ENCODE results near the gene COL10A1.

The COL10A1 gene

DNA sequence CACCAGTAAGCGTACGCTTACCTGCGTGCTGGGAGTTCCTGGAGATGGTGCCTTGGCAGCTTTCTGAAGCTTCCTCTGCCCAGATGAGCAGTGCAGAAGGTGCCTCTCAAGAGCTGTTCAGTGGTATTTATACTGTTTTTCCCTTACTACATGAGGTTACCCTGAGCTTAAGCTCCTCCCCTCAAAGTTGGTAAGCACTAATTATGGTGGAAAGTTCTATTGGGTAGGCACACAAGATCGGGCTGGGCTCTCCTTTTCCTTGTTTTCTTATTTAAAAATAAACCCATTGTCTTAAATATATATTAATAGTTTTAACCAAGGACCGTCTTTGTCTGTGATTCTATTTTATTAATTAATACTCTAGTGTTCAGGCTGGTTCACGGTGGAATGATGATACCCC is at the start of gene COL10A1:
TSS of gene COL10A1 (minus strand) at position 101 of the 400 bp plus-strand sequence. CDS start 640 bp downstream, outside the sequence.
- no peak for DNase-seq (ENCODE audit: low spot score)

DNA sequence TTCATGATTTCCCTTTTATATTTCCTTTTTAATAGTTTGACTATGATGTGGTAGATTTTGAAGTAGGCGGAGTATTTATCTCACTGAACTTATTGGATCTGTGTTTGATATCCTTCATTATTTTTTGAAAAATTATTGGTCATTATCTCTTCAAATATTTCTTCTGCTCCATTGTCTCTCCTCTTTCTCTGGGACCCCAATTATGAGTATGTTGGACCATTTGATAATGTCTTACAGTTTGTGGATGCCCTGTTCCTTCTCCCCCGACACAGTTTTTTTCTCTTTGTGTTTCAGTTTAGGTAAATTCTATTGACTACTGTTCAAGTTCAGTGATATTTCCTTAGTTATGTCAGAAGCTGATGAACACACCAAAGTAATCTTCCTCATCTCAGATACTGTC is 49.4 kb upstream of the COL10A1 start:
- DNase-seq (ENCODE audit: low spot score): no peak

DNA sequence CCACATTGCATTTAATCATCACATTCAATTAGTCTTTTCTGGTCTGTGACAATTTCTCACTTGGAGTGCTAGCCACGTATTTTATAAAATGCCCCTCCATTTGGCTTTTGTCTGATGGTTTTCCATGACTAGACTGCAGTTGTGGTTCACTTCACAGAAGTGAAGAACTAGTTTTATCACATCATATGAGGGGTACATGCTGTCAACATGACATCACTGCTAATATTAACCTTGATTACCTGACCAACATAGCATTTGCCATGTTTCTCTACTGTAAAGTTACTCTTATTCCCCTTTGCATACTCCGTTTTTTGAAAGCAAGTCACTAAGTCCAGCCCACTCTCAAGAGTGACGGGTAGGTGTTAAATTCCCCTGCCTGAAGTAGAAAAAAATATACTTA is 48.0 kb upstream of the COL10A1 start:
- DNase-seq (ENCODE audit: low spot score): no peak

DNA sequence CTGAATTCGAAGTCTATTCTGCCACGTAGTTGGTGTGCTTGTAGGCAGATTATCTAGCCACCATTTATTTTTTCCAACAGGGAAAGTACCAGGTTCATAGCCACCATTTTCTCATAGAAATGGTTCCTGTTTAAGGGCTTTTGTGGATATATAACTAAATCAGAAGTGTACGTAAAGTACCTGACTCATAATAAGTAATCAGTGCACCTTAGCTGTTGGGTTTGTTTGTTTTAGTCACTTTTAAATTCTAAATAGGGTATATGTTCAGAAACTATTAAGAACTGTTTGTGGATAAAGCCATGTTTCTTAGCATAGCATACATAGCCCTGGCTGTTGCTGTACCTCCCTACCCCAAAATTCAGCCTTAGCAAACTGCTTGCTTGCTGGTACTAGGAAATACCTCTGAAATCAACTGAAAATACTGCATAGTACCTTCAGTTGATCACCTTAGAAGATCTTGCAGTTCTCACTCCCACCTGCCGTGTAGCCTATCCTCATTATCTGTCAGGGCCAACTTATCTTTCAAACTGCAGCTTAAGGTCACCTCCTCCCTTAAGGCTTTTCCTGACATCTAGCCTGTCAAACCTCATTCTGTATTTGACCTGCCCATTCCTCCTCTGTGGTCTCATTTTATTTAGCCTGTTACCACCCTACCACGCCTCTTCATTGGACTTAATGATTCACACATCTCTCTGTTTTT is 44.6 kb upstream of the COL10A1 start:
- no peak for DNase-seq (ENCODE audit: low spot score)

DNA sequence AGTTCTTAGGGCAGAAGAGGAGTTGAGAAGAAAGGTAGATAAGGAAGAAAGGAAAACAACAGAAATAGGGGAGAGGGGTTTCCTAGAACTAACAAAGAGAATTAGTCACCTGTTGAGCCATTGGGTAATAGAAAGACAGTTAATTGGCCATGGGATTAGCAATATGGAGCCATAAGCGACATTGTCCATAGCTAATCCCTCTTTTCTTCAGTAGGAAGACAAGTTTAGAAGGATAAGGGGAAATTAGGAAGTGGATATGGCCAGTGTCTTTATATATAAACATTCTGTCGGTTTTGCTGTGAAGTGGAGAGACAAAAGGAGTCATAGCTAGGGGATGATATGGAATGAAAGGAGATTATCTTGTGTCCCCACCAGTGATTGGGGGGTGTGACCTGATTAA is 43.9 kb upstream of the COL10A1 start:
- no peak for DNase-seq (ENCODE audit: low spot score)

DNA sequence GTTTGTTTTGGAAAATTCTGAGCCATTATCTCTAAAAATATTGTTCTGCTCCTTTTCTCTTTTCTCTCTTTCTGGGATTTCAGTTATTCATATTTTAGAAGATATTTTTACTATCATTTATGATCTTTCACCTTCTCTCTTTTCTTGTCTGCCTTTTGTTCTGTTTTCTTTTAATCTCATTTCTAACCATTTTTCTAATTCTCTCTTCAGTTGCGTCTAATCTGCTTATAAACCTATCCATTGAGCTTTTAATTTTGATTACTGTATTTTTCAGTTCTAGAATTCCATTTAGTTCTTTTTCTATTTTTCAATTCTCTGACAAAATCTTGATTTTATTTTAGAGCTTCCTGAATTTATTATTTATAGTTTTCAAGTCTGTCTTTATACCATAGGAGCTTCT is 42.2 kb upstream of the COL10A1 start:
- no peak for DNase-seq (ENCODE audit: low spot score)

DNA sequence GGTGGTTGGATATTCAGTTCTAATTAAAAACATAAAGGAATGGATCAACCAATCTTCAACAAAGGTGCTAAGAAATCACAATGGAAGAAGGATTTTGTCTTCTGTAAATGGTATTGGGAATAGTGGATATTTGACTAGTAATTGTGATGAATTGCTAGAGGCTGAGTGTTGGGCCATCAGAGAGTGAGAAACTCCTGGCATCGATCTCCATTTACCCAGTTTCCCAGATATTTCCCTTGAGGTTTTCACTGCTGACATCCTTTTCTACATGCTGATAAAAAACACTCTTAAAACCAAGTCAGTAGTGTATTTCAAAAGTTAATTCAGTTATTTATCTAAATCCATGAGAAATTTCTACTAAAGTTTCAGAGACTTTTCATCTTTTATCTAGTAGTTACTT is 40.4 kb upstream of the COL10A1 start:
- DNase-seq (ENCODE audit: low spot score): no peak

DNA sequence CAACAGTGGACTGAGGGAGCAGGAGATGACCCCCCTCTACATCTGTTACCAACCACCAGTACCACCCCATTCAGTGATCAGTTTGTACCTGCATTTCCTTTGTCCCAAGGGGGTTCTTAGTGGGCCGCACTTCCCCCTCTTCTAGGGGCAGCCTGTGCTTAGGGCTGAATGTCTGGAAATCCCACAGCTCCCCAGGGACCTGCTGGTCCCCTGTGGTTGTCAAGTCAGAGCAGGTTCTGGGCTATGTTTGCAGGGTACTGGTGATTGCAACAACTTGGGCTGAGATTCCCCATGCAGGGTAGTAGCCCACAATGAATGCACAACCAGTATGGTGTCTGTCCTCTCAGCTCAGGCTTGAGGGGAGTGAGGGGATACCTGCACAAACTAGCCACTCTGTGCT is 39.7 kb upstream of the COL10A1 start:
- no peak for DNase-seq (ENCODE audit: low spot score)

DNA sequence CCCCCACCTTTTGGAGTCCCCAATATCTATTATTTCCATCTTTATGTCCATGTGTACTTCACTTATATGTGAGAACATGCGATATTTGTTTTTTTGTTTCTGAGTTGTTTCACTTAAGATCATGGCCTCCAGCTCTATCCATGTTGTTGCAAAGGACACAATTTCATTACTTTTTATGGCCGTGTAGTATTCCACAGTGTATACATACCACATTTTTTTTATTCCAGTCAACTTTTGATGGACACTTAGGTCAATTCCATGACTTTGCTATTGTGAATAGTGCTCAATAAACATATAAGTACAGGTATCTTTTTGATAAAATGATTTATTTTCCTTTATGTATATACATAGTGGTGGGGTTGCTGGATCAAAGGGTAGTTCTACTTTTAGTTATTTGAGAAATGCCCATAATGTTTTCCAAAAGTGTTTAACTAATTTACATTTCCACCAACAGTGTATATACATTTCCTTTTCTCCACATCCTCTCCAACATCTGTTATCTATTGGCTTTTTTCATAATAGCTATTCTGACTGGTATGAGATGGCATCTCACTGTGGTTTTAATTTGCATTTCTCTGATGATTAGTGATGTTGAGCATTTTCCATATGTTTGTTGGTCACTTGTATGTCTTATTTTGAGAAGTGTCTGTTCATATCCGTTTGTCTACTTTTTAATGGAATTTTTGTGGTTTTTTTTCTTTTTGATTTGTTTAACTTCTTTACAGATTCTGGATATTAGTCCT is 34.0 kb upstream of the COL10A1 start:
- no peak for DNase-seq (ENCODE audit: low spot score)

DNA sequence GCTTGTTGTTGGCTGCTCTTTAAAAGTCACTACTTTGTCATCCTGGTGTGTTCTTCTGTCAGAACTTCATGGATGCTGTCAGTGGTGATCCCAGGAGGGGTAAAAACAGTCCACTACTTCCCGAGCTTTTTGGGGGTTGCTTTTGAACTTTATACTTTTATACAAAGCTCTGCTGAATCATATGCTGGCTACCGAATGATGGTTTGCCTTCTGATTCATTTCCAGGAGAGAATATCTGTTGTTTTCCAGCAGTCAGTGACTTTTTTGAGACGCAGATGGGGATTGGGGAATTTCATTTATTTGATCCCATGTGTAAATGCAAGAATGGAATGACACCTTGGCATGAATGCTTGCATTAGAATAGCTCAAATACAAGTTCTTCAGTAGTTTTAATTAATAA is 32.7 kb upstream of the COL10A1 start:
- DNase-seq (ENCODE audit: low spot score): no peak

DNA sequence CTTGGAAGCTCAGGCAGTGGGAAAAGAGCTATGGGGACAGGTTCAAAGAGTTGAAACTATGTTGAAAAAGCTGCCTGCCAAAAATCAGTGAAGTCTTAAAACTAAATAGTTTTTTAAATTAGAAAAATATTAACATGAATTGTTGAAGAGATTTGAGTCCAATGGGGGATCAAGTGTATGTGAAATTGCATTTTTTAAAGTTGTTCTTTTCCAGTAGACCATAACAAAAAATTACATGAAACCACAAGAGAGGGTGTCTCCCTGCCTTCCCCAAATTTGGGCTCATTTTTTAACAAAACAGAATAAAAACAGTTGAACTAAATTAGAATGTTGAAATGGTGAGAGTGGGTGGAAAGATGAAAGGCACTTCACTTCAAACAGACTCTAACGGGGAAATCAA is 31.5 kb upstream of the COL10A1 start:
- no peak for DNase-seq (ENCODE audit: low spot score)

DNA sequence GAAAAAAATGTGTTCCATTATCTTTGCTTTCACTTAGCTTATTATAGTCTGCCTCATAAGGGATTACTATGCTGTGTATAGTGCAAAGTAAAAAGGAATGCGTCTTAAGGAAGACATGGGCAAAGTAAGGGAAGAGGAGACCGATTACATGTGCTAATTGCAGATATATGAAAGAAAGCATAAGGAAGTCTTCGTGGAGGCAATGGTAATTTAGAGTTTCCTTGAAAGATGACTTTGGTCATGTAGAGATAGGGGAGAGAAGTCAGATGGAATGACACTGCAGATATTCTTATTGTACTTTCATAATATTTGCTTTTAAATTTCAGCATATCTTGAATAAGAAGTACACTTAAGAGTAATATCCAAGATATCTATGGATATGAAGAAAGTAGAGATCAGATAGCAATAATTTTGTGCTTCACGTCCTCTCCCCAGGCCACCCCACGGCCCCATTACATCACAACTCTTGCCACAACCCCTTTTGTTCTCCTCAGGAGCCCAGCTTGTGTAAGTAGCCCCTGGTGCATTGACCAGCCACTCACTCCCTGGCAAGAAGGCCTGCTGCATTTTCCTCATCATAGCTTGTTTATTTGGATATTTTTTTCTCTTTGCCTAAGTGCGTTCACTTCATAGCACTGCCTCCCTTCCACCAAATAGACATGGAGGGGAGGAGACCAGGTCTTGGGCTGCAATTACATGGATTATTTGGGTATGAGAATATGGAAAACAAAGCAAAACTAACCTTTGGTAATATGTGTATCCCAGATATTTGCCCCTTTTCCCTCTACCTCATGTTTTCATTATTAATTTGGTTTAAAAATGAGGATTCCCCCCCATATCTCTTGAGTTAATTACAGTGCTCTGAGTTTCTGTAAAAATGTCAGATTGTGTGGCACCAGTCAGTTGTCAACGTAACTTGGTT is 30.7 kb upstream of the COL10A1 start:
- no peak for DNase-seq (ENCODE audit: low spot score)

DNA sequence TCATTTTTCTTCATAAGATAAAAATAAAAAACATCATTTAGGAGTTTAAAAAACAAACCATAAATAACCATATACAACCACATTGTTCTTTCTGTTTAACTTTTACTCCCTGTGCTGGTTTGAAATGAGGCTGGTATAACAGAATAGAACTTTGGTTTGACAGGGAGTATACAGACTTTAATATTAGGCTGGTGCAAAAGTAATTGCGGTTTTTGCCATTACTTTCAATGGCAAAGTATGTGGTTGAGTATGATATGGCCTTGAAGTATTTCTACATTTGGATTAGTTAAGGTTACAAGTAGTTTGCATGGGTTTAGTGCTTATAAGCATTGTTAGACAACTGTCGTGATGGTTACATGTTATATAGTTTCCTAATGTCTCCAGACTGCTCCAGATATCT is 29.0 kb upstream of the COL10A1 start:
- no peak for DNase-seq (ENCODE audit: low spot score)

DNA sequence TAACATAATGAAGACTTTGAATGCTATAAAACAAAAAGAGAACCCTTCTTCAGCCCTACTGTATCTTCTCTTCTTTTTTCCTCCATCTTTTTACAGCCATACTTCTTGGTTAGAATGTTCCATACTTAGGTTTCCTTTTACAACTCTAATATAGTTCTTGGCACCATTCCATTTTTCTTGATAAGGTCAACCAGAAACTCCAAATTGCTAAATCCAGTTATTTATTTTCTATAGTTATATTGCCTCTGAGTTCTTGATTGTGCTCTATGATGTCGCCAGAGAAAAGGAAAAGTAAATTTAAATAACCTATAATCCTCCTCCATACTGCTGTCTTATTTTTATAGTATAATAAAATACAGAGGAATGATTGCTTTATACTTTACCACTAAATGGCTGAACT is 26.7 kb upstream of the COL10A1 start:
- DNase-seq (ENCODE audit: low spot score): no peak

DNA sequence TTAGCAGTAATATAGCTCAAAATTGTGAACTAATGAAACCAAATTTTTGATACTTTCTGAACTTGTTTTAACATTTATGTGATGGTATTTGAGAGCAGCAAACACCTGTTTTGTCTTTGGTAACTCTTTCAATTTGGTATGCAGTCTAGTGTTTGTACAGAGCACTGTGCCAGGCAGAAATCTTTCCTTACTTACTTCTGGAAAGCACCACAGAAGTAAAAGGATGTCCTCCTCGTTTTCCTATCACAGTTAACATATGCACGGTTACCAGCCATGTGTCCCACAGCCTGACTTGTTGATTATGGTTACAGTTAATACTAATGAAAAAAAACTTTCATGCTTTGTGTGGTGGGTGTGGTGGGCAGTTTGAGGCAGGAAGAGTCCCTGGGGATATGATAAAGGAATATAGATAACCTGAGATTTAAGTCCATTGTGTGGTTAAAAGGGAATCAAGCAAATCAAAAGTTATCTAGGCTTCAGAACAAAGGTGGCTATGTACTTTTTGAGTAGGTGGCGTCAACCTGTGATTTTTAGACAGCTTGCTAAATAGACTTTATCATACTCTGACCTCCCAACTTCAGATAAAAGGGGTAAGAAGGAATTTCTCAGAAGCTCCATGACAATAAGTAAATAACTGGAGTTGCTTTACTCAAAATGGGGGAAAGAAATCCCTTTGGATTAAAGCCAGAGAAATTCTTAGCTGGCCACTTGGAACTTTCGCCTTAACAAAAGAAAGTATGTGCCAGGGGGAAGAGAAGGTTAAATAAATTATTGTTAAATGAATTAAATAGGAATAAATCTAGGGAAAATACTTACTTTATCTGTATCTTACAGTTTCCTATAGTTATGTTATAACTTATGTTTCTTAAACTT is 20.1 kb upstream of the COL10A1 start:
- no peak for DNase-seq (ENCODE audit: low spot score)

DNA sequence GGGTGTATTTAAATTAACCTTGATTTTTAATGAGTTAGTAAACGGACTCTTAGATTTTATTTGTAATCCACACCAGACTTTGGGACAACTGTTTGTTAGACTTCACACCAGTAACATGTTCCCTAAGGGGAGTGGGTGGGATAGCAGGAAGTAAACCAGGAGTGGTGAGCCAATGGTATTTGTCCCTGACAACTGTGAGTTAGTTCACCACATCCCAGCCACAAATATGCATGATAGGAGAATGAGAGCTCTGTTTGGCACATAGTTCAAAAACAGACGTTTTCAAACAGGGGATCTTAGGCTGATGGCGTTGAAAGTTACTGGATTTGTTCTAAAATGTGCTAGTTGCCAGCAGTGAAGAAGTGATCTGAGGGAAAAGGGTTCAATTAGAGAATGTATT is 18.7 kb upstream of the COL10A1 start:
- DNase-seq (ENCODE audit: low spot score): no peak

DNA sequence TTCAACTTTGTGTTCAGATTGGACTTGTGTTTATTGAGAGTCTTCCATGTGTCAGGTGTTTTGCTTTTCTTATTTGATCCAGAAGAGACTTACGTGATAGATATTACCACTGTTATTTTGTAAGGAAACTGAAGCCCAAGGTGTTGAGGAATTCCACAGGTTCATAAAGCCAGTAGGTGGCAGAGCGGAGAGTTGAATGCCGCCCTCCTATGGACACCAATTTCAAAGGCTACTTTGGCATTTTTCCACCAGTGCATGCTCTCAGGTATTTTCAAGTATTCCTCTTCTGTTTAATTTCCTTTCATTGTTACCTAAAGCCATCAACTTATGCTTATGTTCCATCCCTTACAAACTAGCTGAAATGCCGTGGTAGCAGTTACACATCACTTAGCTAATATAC is 14.0 kb upstream of the COL10A1 start:
- DNase-seq (ENCODE audit: low spot score): peak; percentile 34

DNA sequence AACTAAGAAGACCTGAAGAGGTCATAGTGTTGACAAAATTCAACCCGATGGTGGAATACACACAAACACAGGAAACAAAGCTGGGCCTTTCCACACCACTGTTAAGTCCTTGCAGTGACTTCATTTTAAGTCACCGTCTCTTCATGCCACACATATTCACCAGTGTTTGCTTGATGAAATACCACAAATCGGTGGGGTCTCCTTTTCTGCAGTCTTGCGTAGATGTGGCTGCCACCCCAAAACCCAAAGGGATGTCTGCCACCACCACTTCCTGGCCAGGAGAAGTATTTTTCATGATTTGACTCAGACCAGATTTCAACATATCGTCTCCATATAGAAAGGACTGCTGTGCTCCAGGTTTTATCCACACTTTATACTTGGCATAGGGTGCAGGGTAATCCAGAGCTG is 11.0 kb upstream of the COL10A1 start:
- DNase-seq (ENCODE audit: low spot score): no peak

DNA sequence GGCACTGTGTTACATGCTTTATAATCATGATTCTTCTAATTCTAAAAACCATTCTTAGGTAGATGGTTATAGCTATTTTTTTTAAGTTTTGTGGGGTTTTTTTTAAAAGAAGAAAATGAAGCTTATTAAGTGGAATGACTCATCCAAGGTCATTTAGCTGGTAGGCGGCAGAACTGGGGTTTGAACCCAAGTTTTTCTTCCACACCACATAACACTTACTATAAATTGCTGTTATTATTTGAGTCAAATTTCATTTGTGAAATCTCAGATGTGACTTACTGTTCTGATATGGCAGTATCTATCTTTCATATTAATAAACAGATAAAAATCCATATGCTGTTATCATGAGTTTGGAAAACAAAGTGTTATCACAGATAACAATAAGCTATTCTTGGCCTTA is 10.4 kb upstream of the COL10A1 start:
- no peak for DNase-seq (ENCODE audit: low spot score)

DNA sequence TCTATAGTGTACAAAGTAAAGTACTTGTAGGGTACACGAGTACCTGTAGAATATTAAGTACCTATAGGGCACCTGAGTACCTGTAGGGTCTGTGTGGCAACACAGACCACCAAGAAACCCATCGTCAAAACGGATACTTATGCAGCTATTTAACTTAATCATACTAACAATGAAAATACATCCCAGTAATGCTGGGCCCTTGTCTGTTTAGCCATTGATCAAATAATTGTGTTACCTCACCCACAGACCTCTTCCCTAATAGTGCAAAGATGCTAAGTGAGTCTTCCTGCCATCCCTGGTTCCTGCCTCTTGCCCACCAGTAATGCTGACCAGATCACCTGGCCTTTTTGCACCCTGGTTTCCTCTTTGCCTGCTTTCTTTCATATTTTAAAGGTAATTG is 7.5 kb upstream of the COL10A1 start:
- DNase-seq (ENCODE audit: low spot score): no peak

DNA sequence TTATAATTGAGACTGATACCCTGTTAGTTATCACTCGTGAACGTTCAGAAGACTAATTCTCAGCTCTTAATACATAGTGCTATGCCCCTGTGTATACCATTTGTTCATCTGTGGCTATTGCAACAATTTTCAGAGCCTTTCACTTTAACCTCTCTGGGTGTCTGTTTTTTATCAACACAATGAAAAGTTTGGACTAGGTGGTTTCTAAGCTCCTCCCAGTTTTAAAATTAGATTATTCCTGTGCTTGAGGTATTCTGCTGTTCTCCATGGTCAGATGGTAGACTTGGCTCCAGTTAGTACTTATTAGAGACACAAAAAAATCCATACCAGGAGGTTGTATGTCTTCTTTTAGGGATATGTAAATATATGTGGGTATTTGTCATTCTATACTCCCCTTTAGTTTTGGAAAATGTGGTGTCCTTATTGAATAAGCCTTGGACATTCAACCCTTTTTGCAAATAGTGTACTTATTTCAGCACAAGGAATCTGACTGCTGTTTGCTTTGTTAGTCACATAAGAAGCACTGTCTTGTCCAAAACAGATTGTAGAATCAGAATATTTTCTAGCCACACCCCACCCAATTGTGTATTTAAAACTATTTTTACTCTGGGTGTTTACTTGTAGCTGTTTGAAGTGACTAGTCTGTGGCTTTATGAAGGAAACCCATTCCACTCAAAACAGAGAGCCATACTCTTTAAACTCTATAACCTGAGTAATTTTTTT is 2.0 kb upstream of the COL10A1 start:
- DNase-seq (ENCODE audit: low spot score): no peak

Measured in iPS-NIHi11 (cell line).